GM12892 (cell line): ENCODE results near the gene REEP3.
A peak's percentile ranks its signal among the peaks of the same experiment; 100 is the strongest.

ENCODE experiments used
- DNase-seq: peaks from one replicate; pipeline ENCODE4 v3.0.0; 2011; ENCODE audit not compliant: insufficient read length
- FAIRE-seq: peaks from 2 replicates; lab custom pipeline; 2011; peaks lifted over from hg19 to GRCh38; lab: Jason Lieb, UNC
- POLR2A ChIP-seq: IDR thresholded peaks from 2 replicates; pipeline ENCODE4 v1.6.1; 2011; ENCODE audit warnings: low read depth, low read length, control low read depth
- POLR2AphosphoS5 ChIP-seq: IDR thresholded peaks from 2 replicates; pipeline ENCODE4 v1.6.1; 2011; ENCODE audit warnings: low read depth, low read length, control low read depth
- TAF1 ChIP-seq: IDR thresholded peaks from 2 replicates; pipeline ENCODE4 v1.6.1; 2011; ENCODE audit warnings: low read depth, mild to moderate bottlenecking, control low read depth, low read length, borderline replicate concordance

Gene REEP3

GRCh38 chr10:63515002-63515763 is 6.0 kb upstream of the REEP3 start:
- DNase-seq, result no peak

GRCh38 chr10:63516207-63516606 is 5.0 kb upstream of the REEP3 start:
- DNase-seq, result no peak

More at GRCh38 chr10:63515002-63515763, 6.0 kb upstream of the REEP3 start:
- FAIRE-seq, result no peak
- no peak for TF ChIP-seq TAF1
- TF ChIP-seq POLR2A, result no peak
- no peak for TF ChIP-seq POLR2AphosphoS5

GRCh38 chr10:63518690-63519288 is 2.4 kb upstream of the REEP3 start:
- no peak for DNase-seq
- no peak for TF ChIP-seq POLR2A
- FAIRE-seq, result peak; percentile 17

More at GRCh38 chr10:63516207-63516606, 5.0 kb upstream of the REEP3 start:
- TF ChIP-seq TAF1 (no peak), POLR2AphosphoS5 (no peak), POLR2A (no peak)
- FAIRE-seq, result no peak

- FAIRE-seq, result peak; percentile 67
- TF ChIP-seq POLR2AphosphoS5, result peak; percentile 63
- peak; percentile 79 for TF ChIP-seq POLR2A
- no peak for TF ChIP-seq TAF1
- peak; percentile 50 for DNase-seq
These were observed 445 bp downstream of the REEP3 start for GRCh38 chr10:63521416-63522276.

- FAIRE-seq, result no peak
- TF ChIP-seq TAF1, result no peak
- no peak for TF ChIP-seq POLR2A
- no peak for TF ChIP-seq POLR2AphosphoS5
- DNase-seq, result no peak
These were observed 1.1 kb downstream of the REEP3 start for GRCh38 chr10:63522277-63522687.

GRCh38 chr10:63522995-63523394 is 1.8 kb downstream of the REEP3 start:
- FAIRE-seq, result no peak
- no peak for DNase-seq
- no peak for TF ChIP-seq TAF1
- TF ChIP-seq POLR2A, result no peak
- TF ChIP-seq POLR2AphosphoS5, result no peak

GRCh38 chr10:63525021-63525420 is 3.8 kb downstream of the REEP3 start:
- DNase-seq (no peak), FAIRE-seq (no peak)
- TF ChIP-seq POLR2A (no peak), POLR2AphosphoS5 (no peak), TAF1 (no peak)

- DNase-seq (no peak), FAIRE-seq (no peak)
- no peak for TF ChIP-seq TAF1
- no peak for TF ChIP-seq POLR2AphosphoS5
- TF ChIP-seq POLR2A, result no peak
These were observed 6.2 kb downstream of the REEP3 start for GRCh38 chr10:63527401-63527800.

GRCh38 chr10:63528084-63528744 is 7.0 kb downstream of the REEP3 start:
- peak; percentile 36 for FAIRE-seq
- TF ChIP-seq POLR2A, result no peak
- no peak for TF ChIP-seq POLR2AphosphoS5
- TF ChIP-seq TAF1, result no peak

GRCh38 chr10:63530409-63530808 is 9.2 kb downstream of the REEP3 start:
- DNase-seq, result no peak
- TF ChIP-seq POLR2AphosphoS5, result no peak
- no peak for TF ChIP-seq POLR2A
- FAIRE-seq, result no peak

More at GRCh38 chr10:63528084-63528744, 7.0 kb downstream of the REEP3 start:
- no peak for DNase-seq

GRCh38 chr10:63534723-63535122 is 13.5 kb downstream of the REEP3 start:
- DNase-seq (no peak), FAIRE-seq (no peak)
- no peak for TF ChIP-seq POLR2AphosphoS5
- no peak for TF ChIP-seq POLR2A
- TF ChIP-seq TAF1, result no peak
